H9 (cell line): ENCODE data around the gene CEP41. TPM values are rescaled to one million over a fixed set of nuclear protein-coding genes. Genes with fewer than 3 reads are reported as not detected.

Source experiments
- DNase-seq: peaks from one replicate; pipeline ENCODE4 v3.0.0-alpha.2; 2017
- H2AFZ ChIP-seq: one replicate; pipeline ENCODE4 v1.6.1; 2013; ENCODE audit warnings: mild to moderate bottlenecking, low read length, control low read depth, moderate library complexity
- H2AK5ac ChIP-seq: 2 replicates; pipeline ENCODE4 v1.6.1; 2013; ENCODE audit warnings: low read length, control low read depth, mixed read lengths; ENCODE audit not compliant: insufficient read length
- H2BK120ac ChIP-seq: one replicate; pipeline ENCODE4 v1.6.1; 2013; ENCODE audit warnings: low read depth, mild to moderate bottlenecking, low read length, control low read depth, inconsistent platforms; ENCODE audit not compliant: poor library complexity, severe bottlenecking
- H2BK12ac ChIP-seq: 2 replicates; pipeline ENCODE4 v1.6.1; 2013; ENCODE audit warnings: low read length, control low read depth, mixed read lengths, low read depth; ENCODE audit not compliant: insufficient read length
- H2BK15ac ChIP-seq: 2 replicates; pipeline ENCODE4 v1.6.1; 2013; ENCODE audit warnings: low read depth, low read length, control low read depth
- H2BK20ac ChIP-seq: one replicate; pipeline ENCODE4 v1.6.1; 2013; ENCODE audit warnings: low read depth, mild to moderate bottlenecking, low read length, control low read depth, inconsistent platforms; ENCODE audit not compliant: poor library complexity, severe bottlenecking
- H2BK5ac ChIP-seq: 2 replicates; pipeline ENCODE4 v1.6.1; 2013; ENCODE audit warnings: low read length, control low read depth, mixed read lengths; ENCODE audit not compliant: insufficient read length
- H3K14ac ChIP-seq: 2 replicates; pipeline ENCODE4 v1.6.1; 2013; ENCODE audit warnings: low read length, control low read depth; ENCODE audit not compliant: insufficient read depth
- H3K18ac ChIP-seq: 2 replicates; pipeline ENCODE4 v1.6.1; 2013; ENCODE audit warnings: low read depth, mild to moderate bottlenecking, mixed read lengths, low read length, control low read depth; ENCODE audit not compliant: insufficient read length
- H3K23ac ChIP-seq: 2 replicates; pipeline ENCODE4 v1.6.1; 2013; ENCODE audit warnings: low read length, control low read depth, mixed read lengths, low read depth; ENCODE audit not compliant: insufficient read length
- H3K23me2 ChIP-seq: 2 replicates; pipeline ENCODE4 v1.6.1; 2013; ENCODE audit warnings: low read depth, mild to moderate bottlenecking, mixed read lengths, low read length, control low read depth; ENCODE audit not compliant: insufficient read length, poor library complexity, severe bottlenecking
- H3K27ac ChIP-seq: 2 replicates; pipeline ENCODE4 v1.5.1; 2013; ENCODE audit warnings: low read length, control low read depth, mixed read lengths, low read depth; ENCODE audit not compliant: insufficient read length
- H3K27me3 ChIP-seq: 2 replicates; pipeline ENCODE4 v1.6.1; 2013; ENCODE audit warnings: low read length, control low read depth, inconsistent platforms; ENCODE audit not compliant: insufficient read depth
- H3K4ac ChIP-seq: 2 replicates; pipeline ENCODE4 v1.6.1; 2013; ENCODE audit warnings: low read depth, mild to moderate bottlenecking, control low read depth, inconsistent platforms, low read length, moderate library complexity
- H3K4me1 ChIP-seq: 2 replicates; pipeline ENCODE4 v1.6.1; 2013; ENCODE audit warnings: low read length, control low read depth, inconsistent platforms; ENCODE audit not compliant: insufficient read depth
- H3K4me2 ChIP-seq: 2 replicates; pipeline ENCODE4 v1.6.1; 2013; ENCODE audit warnings: low read length, control low read depth, mixed read lengths; ENCODE audit not compliant: insufficient read length, insufficient read depth
- H3K56ac ChIP-seq: 2 replicates; pipeline ENCODE4 v1.6.1; 2013; ENCODE audit warnings: low read depth, mild to moderate bottlenecking, mixed read lengths, low read length, control low read depth; ENCODE audit not compliant: insufficient read length
- H3K79me1 ChIP-seq: 2 replicates; pipeline ENCODE4 v1.6.1; 2013; ENCODE audit warnings: low read depth, mild to moderate bottlenecking, moderate library complexity, low read length, control low read depth, inconsistent platforms; ENCODE audit not compliant: insufficient read depth, poor library complexity, severe bottlenecking
- H3K79me2 ChIP-seq: 2 replicates; pipeline ENCODE4 v1.6.1; 2013; ENCODE audit warnings: low read length, control low read depth, inconsistent platforms; ENCODE audit not compliant: insufficient read depth
- H3K9ac ChIP-seq: 2 replicates; pipeline ENCODE4 v1.6.1; 2013; ENCODE audit warnings: low read length, control low read depth, mixed read lengths; ENCODE audit not compliant: insufficient read length; ENCODE audit errors: extremely low read depth
- H3K9me3 ChIP-seq: one replicate; pipeline ENCODE4 v1.6.1; 2013; ENCODE audit warnings: low read depth, low read length, inconsistent platforms; ENCODE audit not compliant: control insufficient read depth
- H3T11ph ChIP-seq: one replicate; pipeline ENCODE4 v1.6.1; 2013; ENCODE audit warnings: mild to moderate bottlenecking, low read length, control low read depth, inconsistent platforms
- H4K20me1 ChIP-seq: one replicate; pipeline ENCODE4 v1.6.1; 2013; ENCODE audit not compliant: control insufficient read depth, insufficient read length, insufficient read depth
- H4K5ac ChIP-seq: 2 replicates; pipeline ENCODE4 v1.6.1; 2013; ENCODE audit warnings: low read depth, mild to moderate bottlenecking, mixed read lengths, low read length, control low read depth; ENCODE audit not compliant: insufficient read length
- H4K8ac ChIP-seq: replicated peaks from 2 replicates; pipeline ENCODE4 v1.6.1; 2013; ENCODE audit warnings: low read length, control low read depth, mixed read lengths, low read depth; ENCODE audit not compliant: insufficient read length
- H4K91ac ChIP-seq: 2 replicates; pipeline ENCODE4 v1.6.1; 2013; ENCODE audit warnings: low read depth, mild to moderate bottlenecking, moderate library complexity, mixed read lengths, low read length, control low read depth; ENCODE audit not compliant: insufficient read length
- H3K27ac Mint-ChIP-seq, 3 experiments: 2 replicates in 2 of 3; 3 replicates in 1 of 3; pipeline ENCODE4 v1.8.0; 2020 to 2021; ENCODE audit warnings: mixed read lengths in 3 of 3, mild to moderate bottlenecking in 1 of 3, moderate library complexity in 1 of 3
- H3K27me3 Mint-ChIP-seq: 2 replicates; pipeline ENCODE4 v1.8.0; 2021; ENCODE audit warnings: low read depth, mild to moderate bottlenecking, moderate library complexity, mixed read lengths
- H3K36me3 Mint-ChIP-seq, 3 experiments: 2 replicates in 2 of 3; 3 replicates in 1 of 3; pipeline ENCODE4 v1.8.0; 2020 to 2021; ENCODE audit warnings: low read depth in 3 of 3, mixed read lengths in 3 of 3; ENCODE audit not compliant: insufficient read depth in 1 of 3
- H3K4me1 Mint-ChIP-seq, 2 experiments: 2 replicates each; pipeline ENCODE4 v1.8.0; 2020; ENCODE audit warnings: mixed read lengths in 2 of 2
- H3K4me3 Mint-ChIP-seq, 2 experiments: 2 replicates in 1 of 2; 3 replicates in 1 of 2; pipeline ENCODE4 v1.8.0; 2020 to 2021; ENCODE audit warnings: mild to moderate bottlenecking in 2 of 2, mixed read lengths in 2 of 2, moderate library complexity in 1 of 2
- H3K9me3 Mint-ChIP-seq, 2 experiments: 2 replicates in 1 of 2; 3 replicates in 1 of 2; pipeline ENCODE4 v1.8.0; 2020; ENCODE audit warnings: mild to moderate bottlenecking in 2 of 2, mixed read lengths in 2 of 2, moderate library complexity in 1 of 2
- WGBS: extraction: QIAGEN DNeasy Blood & Tissue Kit; methylation state at CpG from one replicate; pipeline ENCODE4 v1.1.7; 2013; ENCODE audit warnings: missing lambda C conversion rate, low lambda C conversion rate, mixed read lengths; ENCODE audit not compliant: insufficient read length; ENCODE audit errors: extremely low coverage; 5-methylcytosine and 5-hydroxymethylcytosine counted together
- total RNA-seq: library from RNA; stranded (reverse); gene quantifications from 2 replicates; pipeline ENCODE4 v1.2.1, GENCODE V29; 2021
- TF ChIP-seq, protein P1 (sequence below): fragments of 200-600 bp; sonication (generic); conservative IDR thresholded peaks from 3 replicates; pipeline ENCODE4 v1.8.0; 2021; ENCODE audit warnings: antibody characterized with exemption, mild to moderate bottlenecking

CEP41 gene
- total RNA-seq, 1 experiment from 2014 or later: 9.7 TPM

DNA sequence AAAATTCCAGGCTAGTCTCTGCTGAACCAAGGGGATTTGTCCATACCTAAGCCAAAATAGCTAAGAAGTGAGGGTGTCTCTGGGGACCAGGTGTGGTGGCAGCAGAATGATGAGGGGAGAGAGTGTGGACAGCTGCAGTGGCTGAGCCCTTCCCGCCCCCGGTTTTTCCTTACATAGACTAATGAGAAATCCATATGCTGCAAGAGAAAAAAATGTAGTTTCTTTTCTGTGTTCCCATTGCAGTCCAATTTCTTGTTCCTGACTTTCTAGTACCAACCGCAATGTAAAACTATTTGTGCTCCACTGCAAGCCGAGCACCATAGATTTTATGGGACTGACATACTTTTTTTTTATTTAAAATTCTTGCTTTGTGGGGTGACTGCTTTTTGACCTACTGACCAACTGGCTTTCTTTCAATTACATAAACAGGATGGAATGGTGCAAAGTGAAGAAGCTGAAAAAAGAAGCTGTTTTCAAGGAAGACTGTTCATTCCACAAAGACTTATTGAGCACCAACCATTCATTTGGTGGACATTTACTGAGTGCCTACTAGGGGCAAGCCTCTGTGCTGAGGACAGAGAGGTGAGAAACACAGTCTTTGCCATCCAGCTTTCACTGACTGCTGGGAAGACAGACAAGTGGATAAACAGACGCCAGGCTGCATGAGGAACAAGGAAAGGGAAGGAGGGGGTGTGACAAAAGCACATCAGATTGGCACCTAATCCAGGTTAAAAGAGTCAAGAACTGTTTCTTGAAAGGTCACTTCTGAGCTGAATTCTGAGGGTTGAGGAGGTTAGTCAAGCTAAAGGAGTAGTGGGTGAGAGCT lies 9.8 kb downstream of the CEP41 start:
- Histone ChIP-seq H3K56ac (no peak overlapping the region), H3T11ph (no peak overlapping the region), H3K27ac (no peak overlapping the region), H2BK15ac (no peak overlapping the region), H3K4ac (no peak overlapping the region), H3K27me3 (no peaks in the 10 kb centered on the region), H3K79me1 (no peaks in the 10 kb centered on the region), H2BK5ac (no peak overlapping the region), H3K14ac (no peak overlapping the region), H4K5ac (no peak overlapping the region), H2AK5ac (no peak overlapping the region), H4K20me1 (no peaks in the 10 kb centered on the region), H3K9ac (no peak overlapping the region), H3K23ac (no peak overlapping the region), H4K8ac (no peak overlapping the region), H3K79me2 (no peaks in the 10 kb centered on the region), H2BK20ac (no peak overlapping the region), H3K4me1 (no peaks in the 10 kb centered on the region; the same call in 1 of the 2 replicates), H3K23me2 (no peaks in the 10 kb centered on the region), H2BK120ac (no peak overlapping the region), H2AFZ (no peak overlapping the region), H3K4me2 (no peak overlapping the region), H2BK12ac (no peak overlapping the region), H4K91ac (no peak overlapping the region), H3K9me3 (no peaks in the 10 kb centered on the region), H3K18ac (no peak overlapping the region)
- TF ChIP-seq, protein P1, sequence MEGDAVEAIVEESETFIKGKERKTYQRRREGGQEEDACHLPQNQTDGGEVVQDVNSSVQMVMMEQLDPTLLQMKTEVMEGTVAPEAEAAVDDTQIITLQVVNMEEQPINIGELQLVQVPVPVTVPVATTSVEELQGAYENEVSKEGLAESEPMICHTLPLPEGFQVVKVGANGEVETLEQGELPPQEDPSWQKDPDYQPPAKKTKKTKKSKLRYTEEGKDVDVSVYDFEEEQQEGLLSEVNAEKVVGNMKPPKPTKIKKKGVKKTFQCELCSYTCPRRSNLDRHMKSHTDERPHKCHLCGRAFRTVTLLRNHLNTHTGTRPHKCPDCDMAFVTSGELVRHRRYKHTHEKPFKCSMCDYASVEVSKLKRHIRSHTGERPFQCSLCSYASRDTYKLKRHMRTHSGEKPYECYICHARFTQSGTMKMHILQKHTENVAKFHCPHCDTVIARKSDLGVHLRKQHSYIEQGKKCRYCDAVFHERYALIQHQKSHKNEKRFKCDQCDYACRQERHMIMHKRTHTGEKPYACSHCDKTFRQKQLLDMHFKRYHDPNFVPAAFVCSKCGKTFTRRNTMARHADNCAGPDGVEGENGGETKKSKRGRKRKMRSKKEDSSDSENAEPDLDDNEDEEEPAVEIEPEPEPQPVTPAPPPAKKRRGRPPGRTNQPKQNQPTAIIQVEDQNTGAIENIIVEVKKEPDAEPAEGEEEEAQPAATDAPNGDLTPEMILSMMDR: no peak
- DNase-seq: no peak
- Mint-ChIP-seq H3K4me3 (no peak overlapping the region), H3K27me3 (no peaks in the 10 kb centered on the region), H3K9me3 (no peaks in the 10 kb centered on the region), H3K36me3 (no peaks in the 10 kb centered on the region; a peak in 1 of 7 replicates), H3K27ac (no peak overlapping the region), H3K4me1 (peaks cover 0 to 4% of the 10 kb centered on the region in 2 experiments; a peak in 2 of 4 replicates)
- WGBS: no CpG with 5 or more reads among the region's 5 CpGs
